PC-3 (cell line): ENCODE results near the gene STARD3. TPM values are rescaled to one million over a fixed set of nuclear protein-coding genes. Genes with fewer than 3 reads are reported as not detected.

Experiments
- ATAC-seq: fragments of 200-7000 bp; cut with Tn5 transposase; 2 replicates; pipeline ENCODE4 v1.9.1; 2020; ENCODE audit warnings: mild to moderate bottlenecking, moderate library complexity
- BruUV-seq: library from RNA; stranded (reverse); fragments of 400-500 nt; replicated peaks from 2 replicates; lab custom pipeline; 2021; lab: Mats Ljungman, UMichigan
- CTCF ChIA-PET: fragments of 300-600 bp; sonication (Branson Sonifier 250); formaldehyde crosslinking; loops from one replicate; lab custom pipeline; 2022; ENCODE audit warnings: antibody characterized with exemption; lab: Charles Lee
- POLR2A ChIA-PET: fragments of 300-600 bp; sonication (Branson Sonifier 250); formaldehyde crosslinking; loops from one replicate; lab custom pipeline; 2022; ENCODE audit warnings: antibody characterized with exemption; ENCODE audit not compliant: unreplicated experiment; lab: Charles Lee
- DNase-seq: peaks from one replicate; pipeline ENCODE4 v3.0.0-alpha.2; 2015
- H2AFZ ChIP-seq: fragments of 300-600 bp; sonication (generic); 2 replicates; pipeline ENCODE4 v1.6.0; 2016; ENCODE audit warnings: antibody characterized with exemption, low read length
- H3F3A ChIP-seq: fragments of 300-600 bp; sonication (generic); one replicate; pipeline ENCODE4 v1.6.0; 2017; ENCODE audit warnings: antibody characterized with exemption, low read length, control low read depth, mild to moderate bottlenecking; ENCODE audit not compliant: unreplicated experiment
- H3K27ac ChIP-seq: fragments of 300-600 bp; sonication (generic); 2 replicates; pipeline ENCODE4 v1.5.1; 2016; ENCODE audit warnings: mild to moderate bottlenecking, low read length
- H3K27me3 ChIP-seq: fragments of 300-600 bp; sonication (generic); 2 replicates; pipeline ENCODE4 v1.6.1; 2016; ENCODE audit warnings: low read length, mixed read lengths
- H3K36me3 ChIP-seq: fragments of 300-600 bp; sonication (generic); 2 replicates; pipeline ENCODE4 v1.6.1; 2016; ENCODE audit warnings: low read depth, mixed run types, low read length, mixed read lengths
- H3K4me1 ChIP-seq: fragments of 300-600 bp; sonication (generic); 2 replicates; pipeline ENCODE4 v1.5.1; 2016; ENCODE audit warnings: low read length; ENCODE audit not compliant: insufficient read depth
- H3K4me2 ChIP-seq: fragments of 300-600 bp; sonication (generic); 2 replicates; pipeline ENCODE4 v1.6.0; 2016; ENCODE audit warnings: low read length
- H3K4me3 ChIP-seq: fragments of 300-600 bp; sonication (generic); 2 replicates; pipeline ENCODE4 v1.5.1; 2016; ENCODE audit warnings: mild to moderate bottlenecking, low read length, mixed read lengths
- H3K79me2 ChIP-seq: fragments of 300-600 bp; sonication (generic); 2 replicates; pipeline ENCODE4 v1.6.1; 2017; ENCODE audit warnings: low read length, mixed read lengths
- H3K9ac ChIP-seq: fragments of 300-600 bp; sonication (generic); 2 replicates; pipeline ENCODE4 v1.6.0; 2016; ENCODE audit warnings: mild to moderate bottlenecking, low read length
- H3K9me2 ChIP-seq: fragments of 300-600 bp; sonication (generic); replicated peaks from 2 replicates; pipeline ENCODE4 v1.6.1; 2016; ENCODE audit warnings: mixed run types, low read length, mixed read lengths
- H3K9me3 ChIP-seq: fragments of 300-600 bp; sonication (generic); 2 replicates; pipeline ENCODE4 v1.6.1; 2016; ENCODE audit warnings: low read length, mixed read lengths
- H4K20me1 ChIP-seq: fragments of 300-600 bp; sonication (generic); 2 replicates; pipeline ENCODE4 v1.6.1; 2016; ENCODE audit warnings: low read length, mixed read lengths
- EZH2 ChIP-seq: fragments of 300-600 bp; sonication (generic); IDR thresholded peaks from one replicate; pipeline ENCODE4 v1.6.1; 2017; ENCODE audit warnings: antibody characterized with exemption, mild to moderate bottlenecking, low read length; ENCODE audit not compliant: unreplicated experiment
- EZH2phosphoT487 ChIP-seq: fragments of 300-600 bp; sonication (generic); IDR thresholded peaks from 2 replicates; pipeline ENCODE4 v1.6.1; 2018; ENCODE audit warnings: mild to moderate bottlenecking, antibody characterized with exemption, low read length, borderline replicate concordance
- intact Hi-C: fragments of 100-400 bp; cut with micrococcal nuclease; formaldehyde crosslinking; loops from 2 replicates; pipeline ENCODE4 v1.9.0; 2023
- total RNA-seq: library from RNA; depleted of rRNA; stranded (reverse); fragments of >200 nt; gene quantifications from 2 replicates; pipeline ENCODE4 v1.2.3, GENCODE V29; 2014
- TF ChIP-seq, protein P1 (sequence below): fragments of 300-600 bp; sonication (generic); conservative IDR thresholded peaks from 2 replicates; pipeline ENCODE4 v1.5.1; 2017; ENCODE audit warnings: antibody characterized with exemption, low read depth, mild to moderate bottlenecking, low read length

STARD3 gene
- total RNA-seq, 1 experiment from 2014 or later: 30.5 TPM

DNA sequence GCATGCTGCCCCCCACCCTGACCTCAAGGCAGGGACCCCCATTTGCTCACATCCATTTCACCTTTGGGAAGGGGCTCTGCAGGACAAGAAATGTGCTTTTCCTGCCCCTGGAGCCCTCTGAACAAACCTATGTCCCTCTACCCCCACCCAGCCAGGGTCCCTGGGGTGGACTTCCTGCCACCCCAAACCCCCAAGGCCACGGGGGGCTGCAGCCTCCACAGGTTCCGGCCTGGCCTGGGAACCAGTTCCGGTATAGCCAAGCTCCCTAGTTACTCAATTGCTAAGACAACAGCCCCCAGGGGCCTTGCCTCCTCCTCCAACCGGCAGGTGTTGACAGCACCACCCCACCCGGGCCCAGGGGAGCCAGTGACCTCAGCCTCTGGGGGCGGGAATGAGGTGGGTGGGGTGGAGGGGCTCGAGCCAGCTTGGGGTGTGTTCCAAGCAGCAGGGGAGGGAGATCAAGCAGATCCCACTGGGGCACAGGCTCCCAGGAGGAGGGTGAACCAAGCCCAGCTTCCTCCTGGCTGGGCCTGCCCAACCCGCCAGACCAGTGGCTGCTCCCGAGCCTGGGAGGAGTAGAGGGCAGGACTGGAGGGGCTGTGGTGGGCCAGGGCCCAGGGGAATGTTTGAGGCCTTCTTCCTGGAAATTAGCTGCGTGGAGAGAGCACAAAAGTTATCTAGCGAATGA, 37.9 kb downstream of the STARD3 start:
- Histone ChIP-seq H4K20me1 (no peaks in the 10 kb centered on the region), H3K36me3 (no peaks in the 10 kb centered on the region), H3K27me3 (no peaks in the 10 kb centered on the region), H3K4me3 (no peak overlapping the region), H3K9ac (no peak overlapping the region), H3K9me3 (no peaks in the 10 kb centered on the region), H3F3A (no peaks in the 10 kb centered on the region), H2AFZ (no peak overlapping the region), H3K4me1 (peaks cover 11% of the 10 kb centered on the region; the same call in 1 of the 2 replicates), H3K9me2 (no peaks in the 10 kb centered on the region), H3K4me2 (peak overlapping the region; percentile 16; the same call in 1 of the 2 replicates), H3K79me2 (no peaks in the 10 kb centered on the region), H3K27ac (no peak overlapping the region)
- intact Hi-C loops: no loop called here
- ChIA-PET POLR2A (interaction anchor here (0.6 kb wide), 1 partner anchor 106 kb away, joined by 3 read pairs; no protein-coding TSS in a partner anchor), CTCF (no interaction called here)
- ATAC-seq (no peak; the same call in 1 of the 2 replicates), DNase-seq (peak; percentile 36)
- no TSS peak for BruUV-seq
- TF ChIP-seq, protein P1, sequence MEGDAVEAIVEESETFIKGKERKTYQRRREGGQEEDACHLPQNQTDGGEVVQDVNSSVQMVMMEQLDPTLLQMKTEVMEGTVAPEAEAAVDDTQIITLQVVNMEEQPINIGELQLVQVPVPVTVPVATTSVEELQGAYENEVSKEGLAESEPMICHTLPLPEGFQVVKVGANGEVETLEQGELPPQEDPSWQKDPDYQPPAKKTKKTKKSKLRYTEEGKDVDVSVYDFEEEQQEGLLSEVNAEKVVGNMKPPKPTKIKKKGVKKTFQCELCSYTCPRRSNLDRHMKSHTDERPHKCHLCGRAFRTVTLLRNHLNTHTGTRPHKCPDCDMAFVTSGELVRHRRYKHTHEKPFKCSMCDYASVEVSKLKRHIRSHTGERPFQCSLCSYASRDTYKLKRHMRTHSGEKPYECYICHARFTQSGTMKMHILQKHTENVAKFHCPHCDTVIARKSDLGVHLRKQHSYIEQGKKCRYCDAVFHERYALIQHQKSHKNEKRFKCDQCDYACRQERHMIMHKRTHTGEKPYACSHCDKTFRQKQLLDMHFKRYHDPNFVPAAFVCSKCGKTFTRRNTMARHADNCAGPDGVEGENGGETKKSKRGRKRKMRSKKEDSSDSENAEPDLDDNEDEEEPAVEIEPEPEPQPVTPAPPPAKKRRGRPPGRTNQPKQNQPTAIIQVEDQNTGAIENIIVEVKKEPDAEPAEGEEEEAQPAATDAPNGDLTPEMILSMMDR: no peak
- no peak for TF ChIP-seq EZH2phosphoT487
- no peak for TF ChIP-seq EZH2

DNA sequence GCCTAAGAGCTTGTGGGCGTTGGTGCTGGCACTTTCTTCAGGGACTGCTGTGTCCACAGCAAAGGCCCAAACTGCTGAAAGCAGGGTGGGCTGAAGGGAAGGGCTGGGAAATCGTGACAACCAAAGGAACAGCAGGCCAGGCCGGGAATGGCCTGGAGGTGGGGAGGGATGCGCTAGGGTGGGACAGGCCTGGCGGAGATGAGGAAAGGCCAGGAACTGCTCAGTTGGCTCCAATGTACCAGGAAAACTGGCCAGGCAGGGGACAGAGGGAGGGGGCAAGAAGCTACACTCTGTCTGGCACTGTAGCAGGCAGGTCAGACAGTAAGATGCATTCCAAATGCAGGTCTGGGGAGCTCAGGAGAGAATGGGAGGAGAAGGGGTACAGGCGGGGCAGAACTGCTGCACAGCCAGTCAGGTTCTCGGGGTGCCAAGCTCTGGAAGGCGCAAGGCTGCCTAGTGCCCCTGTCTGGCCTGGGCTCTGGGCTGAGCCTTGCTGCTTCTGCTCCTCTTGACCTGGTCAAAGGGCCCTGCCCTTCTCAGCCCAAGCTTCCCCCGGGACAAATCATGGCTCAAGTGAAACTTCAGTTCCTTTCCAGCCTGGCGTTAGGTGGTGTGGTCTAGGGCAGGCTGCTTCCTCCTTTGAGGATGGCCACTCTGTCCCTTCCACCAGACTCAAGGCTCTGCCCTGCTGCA, 38.6 kb downstream of the STARD3 start:
- no peak overlapping the region for H3K27ac ChIP-seq
- no peak for ATAC-seq

More for the DNA sequence above, 38.6 kb downstream of the STARD3 start:
- no peak for TF ChIP-seq EZH2phosphoT487
- TF ChIP-seq, protein P1: no peak
- no peak for TF ChIP-seq EZH2
- CTCF ChIA-PET: no interaction called here
- Histone ChIP-seq H3K4me2 (peak overlapping the region; percentile 16; the same call in 1 of the 2 replicates), H3K9me3 (no peaks in the 10 kb centered on the region), H4K20me1 (no peaks in the 10 kb centered on the region), H3K27me3 (no peaks in the 10 kb centered on the region), H3K9ac (no peak overlapping the region), H3K36me3 (no peaks in the 10 kb centered on the region), H3K9me2 (no peaks in the 10 kb centered on the region), H3K4me1 (peaks cover 11% of the 10 kb centered on the region; the same call in 1 of the 2 replicates), H3K4me3 (no peak overlapping the region), H2AFZ (no peak overlapping the region), H3F3A (no peaks in the 10 kb centered on the region), H3K79me2 (no peaks in the 10 kb centered on the region)
- BruUV-seq: no TSS peak
- POLR2A ChIA-PET: no interaction called here
- DNase-seq: no peak
- intact Hi-C loops: no loop called here
